ENCODE results near the gene MTARC1. TPM values are rescaled to one million over a fixed set of nuclear protein-coding genes. Genes with fewer than 3 reads are reported as not detected.

The MTARC1 gene
- total and polyA plus RNA-seq, 9 of the 15 experiments (the other 6 are each of a cell fraction or from before 2014, with no cell fraction given), result 0.07 to 0.14 (median 0.11) TPM; not detected in 6

- TF ChIP-seq ZNF518B (CRISPR knock-in tag; IDR thresholded peaks at IDR 0.05) (no peak), DLX4 (CRISPR knock-in tag; IDR thresholded peaks at IDR 0.05) (no peak)
- TF ChIP-seq, protein P1, sequence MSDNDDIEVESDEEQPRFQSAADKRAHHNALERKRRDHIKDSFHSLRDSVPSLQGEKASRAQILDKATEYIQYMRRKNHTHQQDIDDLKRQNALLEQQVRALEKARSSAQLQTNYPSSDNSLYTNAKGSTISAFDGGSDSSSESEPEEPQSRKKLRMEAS (CRISPR knock-in tag; IDR thresholded peaks at IDR 0.05), result no peak
Measured at GRCh38 chr1:220775240-220775853, 11.4 kb upstream of the MTARC1 start (continued).

DNA sequence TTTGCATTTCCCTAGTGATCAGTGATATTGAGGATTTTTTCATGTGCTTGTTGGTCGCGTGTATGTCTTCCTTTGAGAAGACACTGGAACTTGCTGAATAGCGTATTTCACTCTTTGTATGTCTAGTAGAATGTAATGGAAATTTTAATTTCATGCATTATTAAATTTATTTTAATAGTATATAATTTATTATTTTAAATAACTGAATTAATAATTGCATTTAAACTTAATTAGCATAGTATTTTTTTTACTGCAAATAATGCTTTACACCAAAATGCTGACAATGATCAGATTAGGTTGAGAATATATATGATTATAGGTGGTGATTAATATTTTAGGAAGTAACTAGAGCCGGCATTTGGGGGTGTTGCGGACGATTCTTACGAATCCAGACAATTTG is 10.5 kb upstream of the MTARC1 start:
- ChIA-PET POLR2A (interaction anchor here (0.7 kb wide), 1 partner anchor 479 kb away, joined by 3 read pairs; no protein-coding TSS in a partner anchor), CTCF (ENCODE audit: low intra/inter-chr PET ratio) (interaction anchor here (0.5 to 2.3 kb wide), 6 partner anchors 96 to 939 kb away, joined by 3 to 8 read pairs (median 4); no protein-coding TSS in a partner anchor)
- Histone ChIP-seq H4K20me1 (replicated peaks; ENCODE audit: control insufficient read depth, insufficient read depth, low read length) (no peaks in the 10 kb centered on the region), H3K27ac (ENCODE audit: extremely low read depth, low read depth, low read length) (no peak overlapping the region), H3K79me2 (ENCODE audit: control insufficient read depth, insufficient read depth, low read length) (no peaks in the 10 kb centered on the region), H3K4me3 (no peak overlapping the region), H3K9me1 (ENCODE audit: control insufficient read depth, insufficient read depth, low read length) (no peaks in the 10 kb centered on the region), H3K4me2 (ENCODE audit: insufficient read depth, low read length) (no peak overlapping the region), H3K27me3 (ENCODE audit: control insufficient read depth in 2 of 2, insufficient read depth in 2 of 2, low read length in 2 of 2) (peaks cover 0 to 7% of the 10 kb centered on the region in 2 experiments; a peak in 1 of 5 replicates), H3K36me3 (ENCODE audit: control insufficient read depth, insufficient read depth, low read length) (no peaks in the 10 kb centered on the region), H3K9ac (ENCODE audit: insufficient read depth in 1 of 2, low read depth in 2 of 2, low read length in 2 of 2) (no peak overlapping the region), H3K9me3 (replicated peaks; ENCODE audit: control insufficient read depth, insufficient read depth, low read depth, low read length) (no peaks in the 10 kb centered on the region), H2AFZ (ENCODE audit: low read depth, low read length) (0 out of 2 replicates have a peak overlapping the region, but pooled peaks have one; percentile 34), H3K4me1 (replicated peaks in 1 of 2; ENCODE audit: control insufficient read depth in 2 of 2, insufficient read depth in 2 of 2, low read length in 2 of 2) (no peaks in the 10 kb centered on the region)
- in situ Hi-C loops (cut with MboI) (loop anchor here (10.0 kb wide), 1 partner anchor 941 kb away; no protein-coding TSS in a partner anchor), intact Hi-C loops (cut with micrococcal nuclease) (loop anchor here (1.0 to 10.0 kb wide), 8 partner anchors 96 to 939 kb away; no protein-coding TSS in a partner anchor)
- DNase-seq (ENCODE audit: extremely low read depth in 1 of 4, low spot score in 3 of 4), result no peak
- no TSS peak for BruUV-seq (replicated peaks)
- no peak for ATAC-seq
- WGBS (ENCODE audit: insufficient coverage, low coverage, missing lambda C conversion rate), result 63% methylated on average over 7 of the region's 7 CpGs
- no peak for FAIRE-seq
- no peak for TF ChIP-seq STAT6 (CRISPR knock-in tag; IDR thresholded peaks at IDR 0.05)
- no peak for TF ChIP-seq HDGF (IDR thresholded peaks at IDR 0.05)
- TF ChIP-seq NR3C1 (CRISPR knock-in tag; IDR thresholded peaks at IDR 0.05), result no peak
- TF ChIP-seq EWSR1 (IDR thresholded peaks at IDR 0.05; ENCODE audit: borderline replicate concordance, low read depth, partially characterized antibody), result no peak
- TF ChIP-seq BCL6 (CRISPR knock-in tag; IDR thresholded peaks at IDR 0.05), result no peak
- TF ChIP-seq FOXA1 (IDR thresholded peaks at IDR 0.05; ENCODE audit: borderline replicate concordance), result no peak
